MM.1S (cell line): ENCODE results near the gene AKT1S1.

Source experiments
- EZH2 ChIP-seq: fragments of 300-600 bp; sonication (generic); optimal IDR thresholded peaks from 2 replicates; pipeline ENCODE3; 2017; ENCODE audit warnings: low read depth, mild to moderate bottlenecking, antibody characterized with exemption, low read length, mixed read lengths
- EZH2phosphoT487 ChIP-seq: fragments of 300-600 bp; sonication (generic); IDR thresholded peaks from 2 replicates; pipeline ENCODE4 v1.6.1; 2018; ENCODE audit warnings: antibody characterized with exemption, low read length
- TF ChIP-seq, protein P1 (sequence below): fragments of 300-600 bp; sonication (generic); IDR thresholded peaks from 2 replicates; pipeline ENCODE4 v1.5.1; 2016; ENCODE audit warnings: antibody characterized with exemption, low read length, mixed read lengths

DNA sequence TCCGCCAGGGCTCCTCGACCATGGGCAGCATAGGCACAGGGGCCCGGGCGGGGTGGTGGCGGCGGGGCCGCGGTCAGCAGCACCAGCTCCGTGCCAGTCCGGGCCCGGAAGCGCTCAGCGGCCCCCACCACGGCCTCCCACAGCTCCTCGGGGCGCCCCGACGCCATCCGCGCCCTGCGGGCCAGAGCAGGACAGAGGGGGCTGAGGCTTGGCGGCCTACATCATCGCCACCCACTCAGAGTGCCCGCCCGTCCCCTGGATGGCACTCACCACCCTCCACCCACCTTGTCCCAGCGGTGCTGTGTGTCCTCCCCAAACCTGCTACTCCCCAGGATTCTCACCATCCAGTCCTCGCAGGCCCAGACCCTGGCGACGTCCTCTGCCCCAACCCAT lies 4.0 kb downstream of the AKT1S1 start:
- TF ChIP-seq, protein P1, sequence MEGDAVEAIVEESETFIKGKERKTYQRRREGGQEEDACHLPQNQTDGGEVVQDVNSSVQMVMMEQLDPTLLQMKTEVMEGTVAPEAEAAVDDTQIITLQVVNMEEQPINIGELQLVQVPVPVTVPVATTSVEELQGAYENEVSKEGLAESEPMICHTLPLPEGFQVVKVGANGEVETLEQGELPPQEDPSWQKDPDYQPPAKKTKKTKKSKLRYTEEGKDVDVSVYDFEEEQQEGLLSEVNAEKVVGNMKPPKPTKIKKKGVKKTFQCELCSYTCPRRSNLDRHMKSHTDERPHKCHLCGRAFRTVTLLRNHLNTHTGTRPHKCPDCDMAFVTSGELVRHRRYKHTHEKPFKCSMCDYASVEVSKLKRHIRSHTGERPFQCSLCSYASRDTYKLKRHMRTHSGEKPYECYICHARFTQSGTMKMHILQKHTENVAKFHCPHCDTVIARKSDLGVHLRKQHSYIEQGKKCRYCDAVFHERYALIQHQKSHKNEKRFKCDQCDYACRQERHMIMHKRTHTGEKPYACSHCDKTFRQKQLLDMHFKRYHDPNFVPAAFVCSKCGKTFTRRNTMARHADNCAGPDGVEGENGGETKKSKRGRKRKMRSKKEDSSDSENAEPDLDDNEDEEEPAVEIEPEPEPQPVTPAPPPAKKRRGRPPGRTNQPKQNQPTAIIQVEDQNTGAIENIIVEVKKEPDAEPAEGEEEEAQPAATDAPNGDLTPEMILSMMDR, result no peak
- TF ChIP-seq EZH2phosphoT487 (no peak), EZH2 (no peak)
